GM18505 (cell line): Measurements from ENCODE around the gene PSMA6.
"Not testable (repeated sequence)": the region's sequence is repeated elsewhere in the genome, so short reads cannot be mapped to it uniquely, and the experiment has no call there.

ENCODE experiments used
- ATAC-seq: cut with Tn5 transposase; IDR thresholded peaks from one replicate; pipeline ENCODE4 v1.9.1; 2021; ENCODE audit not compliant: unreplicated experiment
- POLR2A ChIP-seq: IDR thresholded peaks from 4 replicates; pipeline ENCODE4 v1.6.1; 2011; ENCODE audit warnings: borderline replicate concordance; ENCODE audit not compliant: insufficient read depth, insufficient read length; ENCODE audit errors: extremely low read depth

PSMA6 gene

DNA sequence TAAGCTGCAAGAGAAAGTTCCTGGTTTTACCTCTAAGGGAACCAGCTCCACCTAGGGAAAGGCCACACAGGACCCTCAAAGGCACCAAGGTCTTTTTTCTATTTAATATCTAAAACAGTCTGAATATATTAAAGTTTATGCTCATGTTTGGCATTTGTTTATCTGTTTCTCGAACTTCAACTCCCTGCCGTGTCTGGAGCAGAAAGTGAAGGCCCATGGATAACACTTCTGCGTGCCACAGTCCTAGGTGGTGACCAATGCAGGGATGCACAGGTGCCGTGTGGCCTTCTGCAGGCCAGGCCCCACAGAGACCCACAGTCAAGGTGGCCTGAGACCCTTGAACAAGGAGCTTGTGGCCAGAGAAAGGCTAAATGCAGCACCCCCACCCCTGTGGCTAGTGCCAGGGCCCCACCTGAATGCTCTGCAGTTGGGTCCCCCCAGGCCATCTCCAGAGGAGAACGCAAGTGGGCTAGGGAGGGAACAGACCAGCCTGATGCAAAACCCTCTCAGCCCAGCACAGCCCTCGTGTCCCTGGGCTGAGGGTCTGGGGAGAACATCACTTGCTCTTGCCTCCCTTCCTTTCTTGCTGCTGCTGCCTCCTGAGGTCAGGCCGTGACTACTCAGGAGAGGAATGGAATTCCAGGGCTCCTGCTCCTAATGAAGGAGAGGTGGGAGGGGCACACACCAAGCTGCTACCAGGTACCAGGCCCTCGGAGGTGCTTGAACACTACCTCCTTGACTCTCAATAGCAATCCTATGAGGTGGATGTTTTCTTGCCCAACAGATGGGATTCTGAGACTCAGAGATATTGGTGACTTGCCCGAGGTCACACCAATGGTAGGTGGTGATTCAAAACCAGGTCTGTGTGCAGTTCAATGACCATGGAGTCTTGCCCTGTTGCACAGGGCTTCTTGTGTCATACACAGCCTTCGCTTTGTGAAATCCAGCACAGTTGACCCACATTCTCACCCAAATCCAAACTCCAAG is 45.4 kb downstream of the PSMA6 start:
- no peak for ATAC-seq
- TF ChIP-seq POLR2A = no peak

DNA sequence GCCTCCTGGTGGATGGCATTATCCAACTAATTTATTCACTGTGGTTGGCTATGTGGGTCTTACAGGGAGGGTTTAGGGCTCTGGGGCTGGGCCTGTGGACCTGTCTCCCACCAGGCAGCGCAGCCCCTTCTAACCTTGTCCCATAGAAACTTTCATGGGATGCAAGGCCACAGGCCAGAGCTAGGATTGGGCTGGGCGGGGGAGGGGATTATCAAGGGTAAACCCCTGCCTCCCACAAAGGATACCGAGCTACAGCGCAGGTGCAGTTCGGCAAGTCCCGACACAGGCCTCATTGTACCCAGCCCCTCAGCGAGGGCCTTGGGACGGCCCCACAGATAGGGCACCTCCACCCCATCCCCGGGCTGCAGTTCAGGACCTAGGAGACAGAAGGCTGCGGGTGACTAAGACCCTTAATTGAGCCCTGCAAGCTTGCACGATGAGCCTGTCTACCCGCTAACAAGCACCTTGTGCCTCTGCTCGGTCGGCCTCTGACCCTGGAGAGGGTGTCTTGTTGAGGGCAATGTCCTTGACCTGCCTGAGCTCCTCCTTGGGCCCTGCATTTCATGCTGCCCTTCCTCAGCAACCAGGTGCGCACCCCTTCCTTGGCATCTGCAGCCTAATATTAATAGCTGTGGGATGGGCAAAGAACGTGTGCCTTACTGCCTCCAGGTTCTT is 46.7 kb downstream of the PSMA6 start:
- ATAC-seq = no peak
- no peak for TF ChIP-seq POLR2A

DNA sequence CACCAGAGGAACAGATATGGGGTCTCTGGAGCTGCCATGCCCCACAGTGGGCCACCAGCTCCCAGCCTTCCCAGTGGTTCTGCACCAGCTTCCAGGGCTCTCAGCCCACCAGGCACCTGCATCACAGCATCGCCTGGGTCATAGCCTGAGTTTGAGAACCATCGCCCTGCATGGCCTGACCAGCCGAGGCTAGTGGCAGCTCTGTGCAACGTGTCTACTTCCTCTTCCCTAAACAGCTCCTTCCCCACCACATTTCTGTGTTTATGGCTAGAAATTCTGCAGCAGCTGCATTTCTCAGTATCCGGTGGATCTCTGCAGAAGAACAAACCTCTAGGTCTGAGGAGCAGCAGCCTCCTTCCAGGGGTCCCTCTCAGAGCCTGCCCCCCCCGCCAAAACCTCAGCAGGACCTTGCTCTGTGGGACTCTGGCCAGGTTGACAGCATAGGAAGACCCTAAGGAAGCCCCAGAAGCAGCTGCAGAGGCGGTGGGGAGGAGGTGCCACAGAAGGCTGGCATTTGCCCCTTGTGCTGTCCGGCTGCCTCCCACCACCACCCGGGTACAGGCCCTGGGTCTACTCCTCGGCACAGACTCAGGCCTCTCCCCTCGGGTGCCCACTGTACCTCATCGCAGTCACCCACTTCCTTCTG is 47.7 kb downstream of the PSMA6 start:
- ATAC-seq = peak; percentile 45

DNA sequence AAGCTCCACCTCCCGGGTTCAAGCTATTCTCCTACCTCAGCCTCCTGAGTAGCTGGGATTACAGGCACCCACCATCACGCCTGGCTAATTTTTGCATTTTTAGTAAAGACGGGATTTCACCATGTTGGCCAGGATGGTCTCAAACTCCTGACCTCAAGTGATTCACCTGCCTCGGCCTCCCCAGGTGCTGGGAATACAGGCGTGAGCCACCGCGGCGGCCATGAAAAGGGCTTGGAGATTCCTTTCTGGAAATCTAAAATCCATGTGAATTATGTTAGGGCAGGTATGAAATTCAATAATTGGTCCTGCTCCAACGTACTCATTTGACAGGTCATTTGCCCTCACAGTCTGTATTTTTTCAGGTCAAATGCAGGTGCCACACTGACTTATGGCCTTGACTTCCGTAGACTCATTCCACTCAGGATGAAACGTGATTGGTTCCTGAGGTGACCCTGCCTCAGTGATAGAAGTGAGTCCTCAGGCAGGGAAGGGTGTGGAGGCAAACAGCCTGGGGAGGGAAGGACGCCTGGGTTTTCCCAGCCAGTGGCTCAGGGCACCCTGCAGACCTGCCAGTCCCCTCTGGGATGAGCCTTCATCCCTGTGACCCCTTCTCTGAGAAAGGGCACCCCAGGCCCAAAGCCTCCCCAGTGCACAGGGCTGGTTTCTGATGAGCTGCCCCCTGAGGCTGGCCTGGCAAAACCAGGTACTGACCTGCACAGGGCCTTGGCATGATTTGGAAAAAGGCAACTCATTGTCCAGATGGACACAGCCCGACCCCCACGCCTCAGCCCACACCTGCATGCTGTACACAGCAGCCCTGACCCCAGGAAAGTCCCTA is 48.7 kb downstream of the PSMA6 start:
- ATAC-seq = no peak
- no peak for TF ChIP-seq POLR2A

More for the DNA sequence above, 47.7 kb downstream of the PSMA6 start:
- TF ChIP-seq POLR2A = no peak

DNA sequence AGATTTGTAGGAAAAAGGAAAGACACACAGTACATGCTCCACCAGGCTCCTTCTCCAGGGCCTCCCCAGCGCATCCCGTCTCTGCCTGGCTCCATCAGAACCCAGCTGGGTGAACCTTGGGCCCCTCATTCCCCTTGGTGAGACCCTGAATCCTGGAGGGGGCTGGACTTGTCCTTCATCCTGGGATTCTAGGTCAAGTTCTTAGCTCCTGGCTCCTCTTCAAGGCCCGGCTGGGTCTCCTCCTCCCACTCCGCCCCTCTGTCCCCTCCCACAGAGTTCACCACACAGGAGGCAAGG is 49.2 kb downstream of the PSMA6 start:
- TF ChIP-seq POLR2A = no peak
- no peak for ATAC-seq

DNA sequence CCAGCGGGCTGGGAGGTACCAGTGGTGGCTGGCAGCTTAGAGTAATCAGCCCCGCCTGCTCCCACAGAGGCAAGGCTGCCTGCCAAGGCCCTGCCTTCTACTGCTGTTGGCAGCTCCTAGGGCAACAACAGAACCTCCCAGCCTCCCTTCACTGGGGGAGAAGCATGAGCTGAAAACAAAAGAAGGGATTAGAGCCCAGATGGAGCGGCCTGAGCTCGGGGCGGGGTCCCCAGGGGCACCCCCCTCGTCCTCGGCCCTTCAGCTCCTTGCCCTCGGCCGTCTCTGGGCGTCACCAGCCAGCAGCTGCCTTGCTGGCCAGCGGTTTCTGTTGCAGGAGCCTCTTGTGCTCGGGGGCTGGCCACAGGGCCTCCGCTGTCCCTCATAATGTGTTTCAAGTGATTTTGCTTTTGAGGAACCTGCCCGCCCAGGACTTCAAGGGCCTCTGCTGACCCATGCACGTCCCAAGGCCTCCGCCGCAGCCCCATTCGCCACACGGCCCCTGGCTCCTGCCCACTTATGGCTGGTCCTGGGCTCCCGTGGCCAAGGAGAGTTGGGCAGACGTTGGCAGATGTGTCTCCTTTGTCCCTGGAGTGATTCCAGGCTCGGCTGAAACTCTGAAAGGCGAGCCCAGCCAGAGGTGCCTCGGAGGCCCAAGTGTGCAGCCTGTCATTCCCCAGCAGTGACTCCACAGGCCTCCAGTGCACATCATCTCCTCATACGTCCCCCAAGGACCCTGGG is 49.7 kb downstream of the PSMA6 start:
- ATAC-seq = no peak
- no peak for TF ChIP-seq POLR2A

DNA sequence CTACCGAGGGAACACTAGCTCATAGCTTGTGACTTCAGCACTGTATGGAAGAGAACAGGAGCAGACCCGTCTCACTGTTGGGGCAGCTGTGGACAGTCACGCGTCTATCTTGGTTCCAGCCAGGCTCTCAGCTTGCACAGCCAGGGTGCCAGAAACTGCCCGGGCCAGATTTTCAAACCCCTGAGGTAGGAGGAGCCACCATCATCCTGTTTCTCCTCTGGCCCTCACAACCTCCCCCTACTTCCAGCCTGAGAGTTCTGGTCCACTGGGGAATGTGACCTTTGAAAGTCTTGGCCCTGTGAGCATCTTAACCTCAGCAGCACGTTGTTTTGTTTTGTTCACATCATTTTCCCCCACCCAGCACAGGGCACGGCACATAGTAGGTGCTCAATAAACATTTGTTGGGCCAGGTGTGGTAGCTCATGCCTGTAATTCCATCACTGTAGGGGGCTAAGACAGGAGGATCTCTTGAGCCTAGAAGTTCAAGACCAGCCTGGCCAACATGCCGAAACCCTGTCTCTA is 50.4 kb downstream of the PSMA6 start:
- no peak for ATAC-seq

DNA sequence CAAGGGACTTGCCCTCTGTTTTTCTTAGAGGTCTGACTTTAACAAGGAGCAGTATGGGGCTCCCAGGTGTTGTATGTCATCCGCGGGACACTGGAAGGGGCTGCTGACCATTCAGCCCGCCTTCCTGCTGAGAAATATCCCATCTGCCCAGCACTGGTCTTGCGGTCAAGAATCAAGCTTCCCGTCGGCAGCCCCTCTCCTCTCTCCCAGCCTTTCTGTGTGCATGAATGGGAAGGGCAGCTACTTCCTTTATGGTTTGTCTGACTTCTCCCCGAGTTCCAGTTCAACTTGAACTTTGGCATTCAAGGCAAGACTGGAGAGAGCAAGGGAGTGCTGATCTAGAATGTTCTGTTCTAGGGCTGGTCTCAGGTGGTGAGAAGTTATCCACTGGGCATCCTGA is 51.5 kb downstream of the PSMA6 start:
- no peak for ATAC-seq
- TF ChIP-seq POLR2A = no peak

More for the DNA sequence above, 50.4 kb downstream of the PSMA6 start:
- TF ChIP-seq POLR2A = no peak

DNA sequence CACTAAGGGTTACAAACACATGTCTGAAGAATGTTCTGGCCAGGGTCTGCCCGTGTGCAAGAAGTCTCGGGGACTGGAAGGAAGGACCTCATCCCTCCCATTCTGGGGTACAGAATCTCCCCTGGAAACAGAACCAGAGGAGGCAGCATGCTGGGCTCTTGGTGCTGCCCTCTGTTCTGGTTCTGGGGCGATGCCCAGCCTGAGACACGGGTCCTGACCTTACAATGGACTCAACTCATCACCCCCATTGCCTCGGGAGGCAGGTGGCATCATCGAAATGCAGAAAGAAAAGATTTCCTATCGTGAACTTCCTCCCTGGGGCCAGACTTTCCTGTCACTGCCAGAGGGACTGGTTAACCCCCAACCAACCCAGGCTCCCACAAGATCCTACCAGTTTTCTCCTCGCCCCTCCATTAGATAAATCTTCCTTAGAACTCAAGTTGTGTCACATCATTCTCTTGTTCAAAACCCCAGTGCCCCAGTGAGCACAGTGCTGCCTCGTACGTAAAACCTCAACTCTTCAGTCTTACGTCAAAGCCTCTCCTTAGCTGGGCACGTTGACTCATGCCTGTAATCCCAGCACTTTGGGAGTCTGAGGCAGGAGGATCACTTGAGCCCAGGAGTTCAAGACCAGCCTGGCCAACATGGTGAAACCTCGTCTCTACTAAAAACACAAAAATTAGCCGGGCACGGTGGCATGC is 52.1 kb downstream of the PSMA6 start:
- no peak for TF ChIP-seq POLR2A
- ATAC-seq = no peak

DNA sequence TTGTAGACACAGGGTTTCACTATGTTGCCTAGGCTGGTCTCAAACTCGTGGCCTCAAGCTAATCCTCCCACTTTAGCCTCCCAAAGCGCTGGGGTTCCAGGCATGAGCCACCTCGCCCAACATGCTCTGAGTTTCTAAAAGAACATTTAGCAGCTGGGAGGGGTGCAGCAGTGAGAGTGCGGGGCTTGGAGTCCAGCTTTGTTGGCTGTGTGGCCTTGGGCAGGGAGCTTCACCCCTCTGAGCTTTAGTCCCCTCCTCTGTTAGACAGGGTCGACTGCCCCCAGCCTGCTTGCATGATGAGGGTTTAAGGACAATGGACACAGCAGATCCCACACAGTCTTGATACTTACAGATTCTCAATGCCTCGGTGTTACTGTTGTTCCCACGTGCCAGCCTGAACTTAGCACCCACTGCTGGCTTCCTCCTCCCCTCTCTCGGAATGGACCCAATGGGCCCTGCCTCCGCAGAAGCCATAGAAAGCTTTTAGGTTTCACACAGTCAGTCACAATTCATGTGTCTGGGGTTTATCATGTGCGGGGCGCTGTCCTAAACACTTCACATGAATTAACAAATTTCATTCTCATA is 54.6 kb downstream of the PSMA6 start:
- TF ChIP-seq POLR2A = no peak

DNA sequence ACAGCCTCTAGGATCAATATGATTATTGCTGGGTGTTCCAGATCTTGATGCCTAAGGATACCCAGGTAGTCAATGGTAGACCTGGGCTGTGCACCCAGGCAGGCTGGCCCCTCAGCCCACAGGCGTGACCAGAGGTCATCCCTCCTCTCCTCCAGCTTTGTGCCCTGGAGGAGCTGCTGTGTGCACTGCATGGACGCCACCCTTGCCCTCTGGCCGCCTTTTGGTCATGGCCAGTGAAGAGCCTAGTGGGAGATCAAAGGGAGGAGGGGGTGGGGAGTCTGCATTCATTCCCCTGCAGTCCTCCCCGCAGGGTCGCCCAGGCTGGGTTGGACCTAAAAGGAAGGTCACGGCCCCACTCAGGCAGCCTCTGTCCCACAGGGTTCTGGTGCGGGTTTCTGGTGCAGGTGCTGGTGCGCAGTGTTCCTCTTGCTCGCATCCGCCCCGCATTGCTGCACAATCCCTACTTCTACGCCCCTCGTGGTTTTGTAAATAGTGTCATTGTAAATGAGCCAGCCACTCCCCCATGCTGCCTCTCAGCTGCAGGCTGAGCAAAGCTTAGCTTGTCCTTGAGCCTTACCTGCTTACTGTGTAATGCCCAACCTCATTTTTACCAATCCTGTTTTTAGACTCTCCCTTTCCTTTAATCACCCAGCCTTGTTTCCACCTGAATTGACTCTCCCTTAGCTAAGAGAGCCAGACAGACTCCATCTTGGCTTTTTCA is 55.3 kb downstream of the PSMA6 start:
- TF ChIP-seq POLR2A = no peak
- no peak for ATAC-seq

More for the DNA sequence above, 54.6 kb downstream of the PSMA6 start:
- ATAC-seq = no peak

DNA sequence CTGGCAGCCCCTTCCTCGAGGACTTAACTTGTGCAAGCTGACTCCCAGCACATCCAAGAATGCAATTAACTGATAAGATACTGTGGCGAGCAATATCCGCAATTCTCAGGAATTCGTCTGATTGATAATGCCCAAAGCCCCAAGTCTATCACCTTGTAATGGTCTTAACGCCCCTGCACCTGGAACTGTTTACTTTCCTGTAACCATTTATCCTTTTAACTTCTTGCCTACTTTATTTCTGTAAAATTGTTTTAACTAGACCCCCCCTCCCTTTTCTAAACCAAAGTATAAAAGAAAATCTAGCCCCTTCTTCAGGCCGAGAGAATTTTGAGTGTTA is 55.8 kb downstream of the PSMA6 start:
- ATAC-seq = not testable (repeated sequence)
